Measurements from ENCODE around the gene SCN10A. TPM values are rescaled to one million over a fixed set of nuclear protein-coding genes. Genes with fewer than 3 reads are reported as not detected.

The SCN10A gene
- total RNA-seq: not detected
- long read RNA-seq: 0 reads

DNA sequence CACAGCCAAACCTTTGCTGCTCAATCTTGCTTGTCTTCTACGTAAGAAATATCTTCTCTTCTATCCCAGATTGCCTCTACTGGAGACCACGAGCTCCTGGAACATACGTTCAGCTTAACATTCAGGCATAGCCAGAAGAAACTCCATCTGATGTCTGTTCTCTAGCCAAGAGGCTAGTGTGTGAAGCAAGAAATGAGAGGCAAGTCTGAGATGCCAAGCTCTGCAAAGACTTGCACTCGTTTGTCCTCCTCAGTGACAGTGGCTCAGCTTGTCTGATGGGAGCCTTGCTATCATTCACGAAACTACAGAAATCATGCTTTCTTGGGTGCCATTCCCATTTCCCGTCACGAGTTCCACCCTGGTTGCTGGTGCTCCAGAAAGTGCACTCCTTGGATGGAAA is at the start of gene SCN10A:
TSS of gene SCN10A (minus strand) at position 192 of the 400 bp plus-strand sequence. CDS start 22,207 bp downstream, outside the sequence.
- TF ChIP-seq, protein P1, sequence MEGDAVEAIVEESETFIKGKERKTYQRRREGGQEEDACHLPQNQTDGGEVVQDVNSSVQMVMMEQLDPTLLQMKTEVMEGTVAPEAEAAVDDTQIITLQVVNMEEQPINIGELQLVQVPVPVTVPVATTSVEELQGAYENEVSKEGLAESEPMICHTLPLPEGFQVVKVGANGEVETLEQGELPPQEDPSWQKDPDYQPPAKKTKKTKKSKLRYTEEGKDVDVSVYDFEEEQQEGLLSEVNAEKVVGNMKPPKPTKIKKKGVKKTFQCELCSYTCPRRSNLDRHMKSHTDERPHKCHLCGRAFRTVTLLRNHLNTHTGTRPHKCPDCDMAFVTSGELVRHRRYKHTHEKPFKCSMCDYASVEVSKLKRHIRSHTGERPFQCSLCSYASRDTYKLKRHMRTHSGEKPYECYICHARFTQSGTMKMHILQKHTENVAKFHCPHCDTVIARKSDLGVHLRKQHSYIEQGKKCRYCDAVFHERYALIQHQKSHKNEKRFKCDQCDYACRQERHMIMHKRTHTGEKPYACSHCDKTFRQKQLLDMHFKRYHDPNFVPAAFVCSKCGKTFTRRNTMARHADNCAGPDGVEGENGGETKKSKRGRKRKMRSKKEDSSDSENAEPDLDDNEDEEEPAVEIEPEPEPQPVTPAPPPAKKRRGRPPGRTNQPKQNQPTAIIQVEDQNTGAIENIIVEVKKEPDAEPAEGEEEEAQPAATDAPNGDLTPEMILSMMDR (IDR thresholded peaks at IDR 0.05): no peak
- intact Hi-C loops (cut with DNase I): no loop called here

DNA sequence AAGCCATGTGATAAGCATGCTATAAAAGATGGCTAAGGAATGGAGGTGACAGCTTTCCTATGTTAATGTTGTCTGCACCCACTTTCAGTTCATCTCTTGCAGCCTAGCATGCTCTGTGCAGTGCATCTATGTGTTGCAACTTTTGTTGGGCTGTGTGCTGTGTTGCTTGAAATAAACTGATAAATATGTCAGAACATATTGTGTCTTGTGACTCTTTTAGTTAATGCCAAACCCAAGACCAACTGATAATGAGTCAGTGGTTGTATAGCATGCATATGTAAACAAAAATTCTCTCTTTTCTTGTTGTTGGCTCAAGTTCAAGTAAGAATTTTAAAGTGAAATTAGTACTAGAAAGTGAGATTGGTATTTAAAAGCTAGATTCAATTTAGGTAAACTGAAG is 37.0 kb upstream of the SCN10A start:
- no peaks in the 10 kb centered on the region for H3K4me1 ChIP-seq
- peaks cover 10% of the 10 kb centered on the region for H3K9me3 ChIP-seq
- TF ChIP-seq, protein P1 (IDR thresholded peaks at IDR 0.05): no peak
- no peaks in the 10 kb centered on the region for H3K36me3 ChIP-seq
- H3K27me3 ChIP-seq (ENCODE audit: low read depth): no peaks in the 10 kb centered on the region
- no peak for ATAC-seq
- H3K4me3 ChIP-seq: no peak overlapping the region
- no peak overlapping the region for H3K27ac ChIP-seq
- no peak for DNase-seq
- intact Hi-C loops (cut with DNase I): no loop called here

More for the DNA sequence above, at the start of gene SCN10A:
- Histone ChIP-seq H3K4me1 (no peaks in the 10 kb centered on the region), H3K9me3 (no peaks in the 10 kb centered on the region), H3K4me3 (no peak within 1 kb of the TSS), H3K36me3 (no peaks in the 10 kb centered on the region), H3K27ac (no peak within 1 kb of the TSS), H3K27me3 (ENCODE audit: low read depth) (peaks cover 5% of the 10 kb centered on the region)
- ATAC-seq (no peak), DNase-seq (no peak)

- Histone ChIP-seq H3K9me3 (no peaks in the 10 kb centered on the region), H3K4me3 (no peak overlapping the region), H3K27ac (no peak overlapping the region), H3K36me3 (no peaks in the 10 kb centered on the region), H3K27me3 (ENCODE audit: low read depth) (no peaks in the 10 kb centered on the region), H3K4me1 (no peaks in the 10 kb centered on the region)
- DNase-seq (no peak), ATAC-seq (no peak)
- intact Hi-C loops (cut with DNase I): no loop called here
- TF ChIP-seq, protein P1 (IDR thresholded peaks at IDR 0.05): peak; percentile 11
Observed at GRCh38 chr3:38843898-38844297, 27.9 kb upstream of the SCN10A start.

DNA sequence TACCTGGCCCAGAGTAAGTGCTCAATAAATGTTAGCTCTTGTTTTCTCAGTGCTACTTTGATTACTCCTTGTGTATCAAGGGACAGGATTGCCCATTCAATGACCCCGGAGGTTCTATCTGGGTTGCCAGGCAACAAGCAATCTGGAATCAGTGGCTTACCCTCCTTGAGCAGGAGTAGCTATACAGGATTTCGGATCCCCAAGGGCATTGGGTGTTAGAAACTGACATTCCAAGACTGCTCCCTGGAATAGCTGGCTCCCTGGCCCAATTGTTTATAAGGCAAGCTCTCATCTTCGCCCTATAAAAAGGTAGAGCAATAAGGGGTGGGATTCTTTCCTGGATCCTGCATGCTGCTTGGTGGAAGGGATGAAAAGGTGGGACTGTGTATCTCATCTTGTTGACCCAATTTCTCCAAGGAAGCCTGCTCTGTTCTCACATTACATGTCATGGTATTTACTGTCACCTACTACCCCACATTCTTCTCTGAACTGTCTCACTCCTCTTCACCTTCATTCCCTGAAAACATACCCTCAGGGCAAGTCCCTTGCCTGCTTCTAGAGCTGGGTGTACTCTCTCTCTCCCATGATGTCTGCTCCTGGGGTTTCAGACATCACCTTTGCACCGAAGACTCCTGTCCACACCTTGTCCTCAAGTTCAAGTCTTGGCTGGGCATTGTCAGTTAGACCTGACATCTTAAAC is 26.4 kb upstream of the SCN10A start:
- Histone ChIP-seq H3K4me3 (no peak overlapping the region), H3K27me3 (ENCODE audit: low read depth) (no peaks in the 10 kb centered on the region), H3K36me3 (no peaks in the 10 kb centered on the region), H3K27ac (no peak overlapping the region), H3K4me1 (no peaks in the 10 kb centered on the region), H3K9me3 (no peaks in the 10 kb centered on the region)
- ATAC-seq (no peak), DNase-seq (no peak)
- TF ChIP-seq, protein P1 (IDR thresholded peaks at IDR 0.05): no peak
- intact Hi-C loops (cut with DNase I): no loop called here

DNA sequence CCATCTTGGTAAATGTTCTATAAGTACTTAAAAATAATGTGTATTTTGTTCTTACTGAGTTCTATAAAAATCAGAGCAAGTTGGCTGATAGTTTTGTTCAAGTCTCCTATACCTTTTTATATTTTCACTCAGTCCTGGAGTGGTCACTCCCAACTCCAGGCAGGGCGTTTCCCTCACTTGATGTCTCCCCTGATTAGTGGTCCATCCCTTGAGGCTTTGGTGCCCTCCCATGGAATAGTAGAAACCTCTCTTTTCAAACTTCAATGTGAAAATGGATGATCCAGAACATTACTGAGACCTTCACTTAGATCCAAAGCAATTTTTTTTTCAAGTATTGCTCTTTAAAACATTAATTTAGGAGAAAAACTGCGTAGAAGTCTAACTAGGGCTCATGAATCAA is 25.0 kb upstream of the SCN10A start:
- DNase-seq: no peak
- intact Hi-C loops (cut with DNase I): no loop called here
- Histone ChIP-seq H3K4me3 (no peak overlapping the region), H3K36me3 (no peaks in the 10 kb centered on the region), H3K9me3 (no peaks in the 10 kb centered on the region), H3K27me3 (ENCODE audit: low read depth) (no peaks in the 10 kb centered on the region), H3K27ac (no peak overlapping the region), H3K4me1 (no peaks in the 10 kb centered on the region)
- no peak for ATAC-seq
- TF ChIP-seq, protein P1 (IDR thresholded peaks at IDR 0.05): no peak
